GM21737 (cell line): Measurements from ENCODE around the gene FN3KRP.
"Not testable (repeated sequence)": the region's sequence is repeated elsewhere in the genome, so short reads cannot be mapped to it uniquely, and the experiment has no call there.

Experiments used
- ATAC-seq: cut with Tn5 transposase; IDR thresholded peaks from one replicate; pipeline ENCODE4 v1.9.1; 2021; ENCODE audit warnings: mild to moderate bottlenecking, moderate library complexity; ENCODE audit not compliant: unreplicated experiment

FN3KRP gene

DNA sequence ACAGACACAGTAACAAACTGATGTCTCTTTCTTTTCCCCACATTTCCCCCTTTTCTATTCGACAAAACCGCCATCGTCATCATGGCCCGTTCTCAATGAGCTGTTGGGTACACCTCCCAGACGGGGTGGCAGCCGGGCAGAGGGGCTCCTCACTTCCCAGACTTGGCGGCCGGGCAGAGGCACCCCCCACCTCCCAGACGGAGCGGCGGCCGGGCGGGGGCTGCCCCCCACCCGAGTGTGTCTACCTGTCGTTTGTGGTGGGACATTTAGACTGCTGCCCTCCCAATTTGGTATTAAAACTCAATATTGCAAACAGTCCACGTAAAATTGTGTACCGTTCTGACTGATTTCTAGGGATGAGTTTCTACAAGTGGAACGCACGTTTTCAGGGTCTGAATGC, 58.0 kb downstream of the FN3KRP start:
- ATAC-seq: not testable (repeated sequence)

DNA sequence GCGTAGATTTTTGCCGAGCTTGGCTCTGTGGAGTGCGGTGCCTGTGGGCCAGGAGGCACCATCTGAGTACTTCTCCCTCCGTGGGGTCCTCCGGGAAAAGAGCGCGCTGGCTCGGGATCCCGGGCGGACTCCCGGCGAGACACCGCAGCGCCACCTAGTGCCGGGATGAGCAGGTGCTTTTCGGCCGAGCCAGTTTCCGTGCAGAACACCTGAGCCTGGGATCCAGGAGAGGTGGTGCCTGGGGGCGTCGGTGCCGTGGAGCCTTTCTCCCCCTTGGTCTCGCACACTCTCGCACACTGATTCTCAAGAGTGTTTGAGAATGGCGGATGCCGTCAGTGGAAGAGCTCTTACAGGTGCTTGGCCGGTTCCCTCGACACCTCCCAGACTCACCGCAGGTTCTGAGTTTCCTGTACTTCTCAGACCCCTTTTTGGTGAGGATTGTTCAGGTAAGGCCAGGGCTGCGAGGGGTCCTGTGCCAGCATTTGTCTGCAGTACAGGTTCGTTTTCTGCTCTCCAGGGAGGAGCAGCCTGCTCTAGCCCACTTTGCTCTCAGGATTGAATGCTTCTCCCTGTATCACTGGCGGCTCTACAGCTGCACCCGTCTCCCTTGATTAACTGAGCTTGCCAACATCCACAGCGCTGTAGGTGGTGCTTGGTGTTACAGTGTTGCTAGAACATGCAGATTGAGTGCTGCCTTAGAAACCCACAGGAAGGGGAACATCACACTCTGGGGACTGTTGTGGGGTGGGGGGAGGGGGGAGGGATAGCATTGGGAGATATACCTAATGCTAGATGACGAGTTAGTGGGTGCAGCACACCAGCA, 58.7 kb downstream of the FN3KRP start:
- ATAC-seq: no peak

DNA sequence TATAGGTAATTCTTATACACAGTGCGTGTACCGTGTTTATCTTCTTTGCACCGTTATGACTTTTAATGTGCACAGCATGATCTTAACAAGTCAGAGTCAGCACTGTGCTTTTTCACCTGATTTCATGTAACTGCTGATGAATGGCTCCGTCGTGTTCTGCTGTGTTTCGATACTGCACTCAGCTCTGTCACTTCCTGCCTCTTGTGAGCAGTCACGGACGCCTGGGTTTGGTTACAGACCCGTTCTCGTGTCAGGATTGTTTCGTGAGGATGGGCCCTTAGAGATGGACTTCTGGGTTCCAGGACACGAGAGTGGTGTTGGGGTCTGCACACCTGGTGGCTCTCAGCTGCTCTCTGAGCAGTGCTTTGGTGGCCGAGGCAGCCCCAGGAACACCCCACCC, 59.9 kb downstream of the FN3KRP start:
- no peak for ATAC-seq
